Activated naive CD4-positive, alpha-beta T cell treated with anti-CD3 and anti-CD28 coated beads for 36 hours (primary cell): ENCODE measurements around the gene LMF1. TPM values are rescaled to one million over a fixed set of nuclear protein-coding genes. Genes with fewer than 3 reads are reported as not detected.
A peak's percentile ranks its signal among the peaks of the same experiment; 100 is the strongest.

Experiments
- CTCF ChIA-PET: fragments of 350-600 bp; sonication (Branson Sonifier 250); formaldehyde crosslinking; loops from one replicate; lab custom pipeline; 2021; ENCODE audit warnings: antibody characterized with exemption; lab: Charles Lee
- DNase-seq: peaks from one replicate; pipeline ENCODE4 v3.0.0-alpha.2; 2020
- H3K27ac Mint-ChIP-seq: one replicate; pipeline ENCODE4 v1.8.0; 2021; ENCODE audit warnings: mild to moderate bottlenecking, mixed read lengths
- H3K27me3 Mint-ChIP-seq: one replicate; pipeline ENCODE4 v1.8.0; 2021; ENCODE audit warnings: low read depth, mixed read lengths
- H3K36me3 Mint-ChIP-seq: one replicate; pipeline ENCODE4 v1.8.0; 2021; ENCODE audit warnings: low read depth, mixed read lengths
- H3K4me1 Mint-ChIP-seq: one replicate; pipeline ENCODE4 v1.8.0; 2021; ENCODE audit warnings: low read depth, mixed read lengths
- H3K4me3 Mint-ChIP-seq: one replicate; pipeline ENCODE4 v1.8.0; 2021; ENCODE audit warnings: mild to moderate bottlenecking, moderate library complexity, mixed read lengths
- H3K9me3 Mint-ChIP-seq: one replicate; pipeline ENCODE4 v1.8.0; 2021; ENCODE audit warnings: mixed read lengths
- intact Hi-C: fragments of 100-400 bp; cut with micrococcal nuclease; formaldehyde crosslinking; loops from one replicate; pipeline ENCODE4 v1.15.1; 2023
- total RNA-seq, 2 experiments: library from RNA; stranded (reverse); gene quantifications; one replicate each; pipeline ENCODE4 v1.2.3, GENCODE V29; 2021

The LMF1 gene
- total RNA-seq, 2 experiments from 2014 or later, result 11.5 to 12.3 TPM

GRCh38 chr16:987906-988305, 17.1 kb upstream of the LMF1 start:
- intact Hi-C loops, result no loop called here
- Mint-ChIP-seq H3K27me3 (peaks cover under 1% of the 10 kb centered on the region), H3K9me3 (no peaks in the 10 kb centered on the region), H3K36me3 (no peaks in the 10 kb centered on the region), H3K27ac (no peak overlapping the region), H3K4me3 (no peak overlapping the region), H3K4me1 (peaks cover 7% of the 10 kb centered on the region)
- CTCF ChIA-PET, result no interaction called here
- no peak for DNase-seq

- Mint-ChIP-seq H3K4me3 (no peak overlapping the region), H3K36me3 (no peaks in the 10 kb centered on the region), H3K4me1 (peaks cover 10% of the 10 kb centered on the region), H3K27me3 (peaks cover 3% of the 10 kb centered on the region), H3K9me3 (no peaks in the 10 kb centered on the region), H3K27ac (no peak overlapping the region)
- intact Hi-C loops, result no loop called here
- no peak for DNase-seq
- CTCF ChIA-PET, result no interaction called here
Observed at GRCh38 chr16:986925-987582, 16.3 kb upstream of the LMF1 start.

GRCh38 chr16:986411-986810, 15.6 kb upstream of the LMF1 start:
- H3K36me3 Mint-ChIP-seq, result no peaks in the 10 kb centered on the region
- H3K9me3 Mint-ChIP-seq, result no peaks in the 10 kb centered on the region
- H3K4me3 Mint-ChIP-seq, result no peak overlapping the region
- CTCF ChIA-PET, result no interaction called here
- no peak overlapping the region for H3K27ac Mint-ChIP-seq
- peaks cover 3% of the 10 kb centered on the region for H3K27me3 Mint-ChIP-seq
- peaks cover 10% of the 10 kb centered on the region for H3K4me1 Mint-ChIP-seq
- intact Hi-C loops, result no loop called here
- no peak for DNase-seq

- Mint-ChIP-seq H3K9me3 (no peaks in the 10 kb centered on the region), H3K4me1 (peaks cover 13% of the 10 kb centered on the region), H3K27me3 (peaks cover 3% of the 10 kb centered on the region), H3K27ac (no peak overlapping the region), H3K36me3 (no peaks in the 10 kb centered on the region), H3K4me3 (no peak overlapping the region)
- CTCF ChIA-PET, result no interaction called here
- intact Hi-C loops, result no loop called here
- no peak for DNase-seq
Observed at GRCh38 chr16:985646-986400, 15.0 kb upstream of the LMF1 start.

- intact Hi-C loops, result no loop called here
- Mint-ChIP-seq H3K36me3 (no peaks in the 10 kb centered on the region), H3K9me3 (no peaks in the 10 kb centered on the region), H3K4me1 (peaks cover 13% of the 10 kb centered on the region), H3K27me3 (peaks cover 3% of the 10 kb centered on the region), H3K27ac (no peak overlapping the region), H3K4me3 (no peak overlapping the region)
- DNase-seq, result no peak
- CTCF ChIA-PET, result no interaction called here
Observed at GRCh38 chr16:984736-985636, 14.2 kb upstream of the LMF1 start.

GRCh38 chr16:984121-984694, 13.4 kb upstream of the LMF1 start:
- Mint-ChIP-seq H3K4me1 (peaks cover 13% of the 10 kb centered on the region), H3K36me3 (no peaks in the 10 kb centered on the region)
- CTCF ChIA-PET, result no interaction called here

GRCh38 chr16:983044-984030, 12.6 kb upstream of the LMF1 start:
- DNase-seq, result no peak
- Mint-ChIP-seq H3K9me3 (no peaks in the 10 kb centered on the region), H3K4me3 (peak overlapping the region; percentile 30), H3K27ac (no peak overlapping the region), H3K27me3 (peaks cover 3% of the 10 kb centered on the region), H3K36me3 (no peaks in the 10 kb centered on the region), H3K4me1 (peaks cover 13% of the 10 kb centered on the region)
- CTCF ChIA-PET, result no interaction called here
- intact Hi-C loops, result no loop called here

More at GRCh38 chr16:984121-984694, 13.4 kb upstream of the LMF1 start:
- intact Hi-C loops, result no loop called here
- H3K27me3 Mint-ChIP-seq, result peaks cover 3% of the 10 kb centered on the region
- no peaks in the 10 kb centered on the region for H3K9me3 Mint-ChIP-seq
- DNase-seq, result no peak
- no peak overlapping the region for H3K27ac Mint-ChIP-seq
- H3K4me3 Mint-ChIP-seq, result no peak overlapping the region

- Mint-ChIP-seq H3K27ac (no peak overlapping the region), H3K4me3 (peak overlapping the region; percentile 30), H3K4me1 (peaks cover 19% of the 10 kb centered on the region), H3K9me3 (no peaks in the 10 kb centered on the region), H3K27me3 (peaks cover 3% of the 10 kb centered on the region), H3K36me3 (no peaks in the 10 kb centered on the region)
- CTCF ChIA-PET, result interaction anchor here (1.3 kb wide), 1 partner anchor 13 kb away, joined by 3 read pairs; no protein-coding TSS in a partner anchor
- intact Hi-C loops, result no loop called here
- no peak for DNase-seq
Observed at GRCh38 chr16:982145-983043, 11.6 kb upstream of the LMF1 start.

GRCh38 chr16:981695-982144, 10.9 kb upstream of the LMF1 start, which contains the start of gene SOX8:
TSS of gene SOX8 (plus strand) at chr16:981770. CDS start at chr16:981923, 153 bp downstream.
- peaks cover 3% of the 10 kb centered on the region for H3K27me3 Mint-ChIP-seq
- H3K4me1 Mint-ChIP-seq, result peaks cover 21% of the 10 kb centered on the region
- peak within 1 kb of the TSS; percentile 75 for H3K4me3 Mint-ChIP-seq
- DNase-seq, result no peak
- CTCF ChIA-PET, result interaction anchor here (1.3 kb wide), 1 partner anchor 14 kb away, joined by 3 read pairs; no protein-coding TSS in a partner anchor
- H3K9me3 Mint-ChIP-seq, result no peaks in the 10 kb centered on the region
- H3K36me3 Mint-ChIP-seq, result no peaks in the 10 kb centered on the region
- intact Hi-C loops, result loop anchor here (2.0 kb wide), 1 partner anchor 23 kb away; no protein-coding TSS in a partner anchor
- H3K27ac Mint-ChIP-seq, result no peak within 1 kb of the TSS

- no peak for DNase-seq
- Mint-ChIP-seq H3K9me3 (no peaks in the 10 kb centered on the region), H3K27ac (no peak overlapping the region), H3K36me3 (no peaks in the 10 kb centered on the region), H3K27me3 (peaks cover 3% of the 10 kb centered on the region), H3K4me3 (no peak overlapping the region), H3K4me1 (peaks cover 19% of the 10 kb centered on the region)
- intact Hi-C loops, result loop anchor here (2.0 kb wide), 1 partner anchor 24 kb away; no protein-coding TSS in a partner anchor
- CTCF ChIA-PET, result no interaction called here
Observed at GRCh38 chr16:980595-980854, 9.7 kb upstream of the LMF1 start.
